Fibroblast of peridontal ligament (primary cell): Measurements from ENCODE around the gene AMBN.
"Not testable (repeated sequence)": the region's sequence is repeated elsewhere in the genome, so short reads cannot be mapped to it uniquely, and the experiment has no call there.

ENCODE experiments used
- DNase-seq: peaks from one replicate; pipeline ENCODE4 v3.0.0-alpha.2; 2010; ENCODE audit errors: extremely low read depth

AMBN gene

GRCh38 chr4:70607334-70607853, 15.3 kb downstream of the AMBN start:
- DNase-seq, result no peak

- DNase-seq, result no peak
Measured at GRCh38 chr4:70608324-70608723, 16.3 kb downstream of the AMBN start.

GRCh38 chr4:70613306-70614183, 21.5 kb downstream of the AMBN start:
- DNase-seq, result peak; percentile 58

- no peak for DNase-seq
Measured at GRCh38 chr4:70614184-70614555, 22.1 kb downstream of the AMBN start.

- no peak for DNase-seq
Measured at GRCh38 chr4:70619288-70619687, 27.2 kb downstream of the AMBN start.

GRCh38 chr4:70619778-70620177, 27.7 kb downstream of the AMBN start:
- no peak for DNase-seq

GRCh38 chr4:70623323-70623722, 31.3 kb downstream of the AMBN start:
- no peak for DNase-seq

- no peak for DNase-seq
Measured at GRCh38 chr4:70624226-70624793, 32.3 kb downstream of the AMBN start.

GRCh38 chr4:70627620-70628019, 35.6 kb downstream of the AMBN start:
- DNase-seq, result peak; percentile 39

- no peak for DNase-seq
Measured at GRCh38 chr4:70628444-70628843, 36.4 kb downstream of the AMBN start, which contains the start of gene ENAM. ENAM (plus strand) TSS chr4:70628744; CDS start chr4:70629501, 757 bp downstream.

GRCh38 chr4:70629469-70630090, 37.5 kb downstream of the AMBN start:
- DNase-seq, result no peak

- DNase-seq, result no peak
Measured at GRCh38 chr4:70630162-70630561, 38.1 kb downstream of the AMBN start.

GRCh38 chr4:70632028-70632427, 40.0 kb downstream of the AMBN start:
- DNase-seq, result peak; percentile 28

- no peak for DNase-seq
Measured at GRCh38 chr4:70634482-70634881, 42.4 kb downstream of the AMBN start.

GRCh38 chr4:70637239-70637913, 45.3 kb downstream of the AMBN start:
- DNase-seq, result peak; percentile 23

GRCh38 chr4:70640192-70640591, 48.1 kb downstream of the AMBN start:
- no peak for DNase-seq

- DNase-seq, result not testable (repeated sequence)
Measured at GRCh38 chr4:70650741-70651140, 58.7 kb downstream of the AMBN start.

- DNase-seq, result peak; percentile 68
Measured at GRCh38 chr4:70651864-70652506, 59.9 kb downstream of the AMBN start.

- DNase-seq, result no peak
Measured at GRCh38 chr4:70654605-70655011, 62.6 kb downstream of the AMBN start.
